ENCODE data around the gene AZIN2. TPM values are rescaled to one million over a fixed set of nuclear protein-coding genes. Genes with fewer than 3 reads are reported as not detected.
A peak's percentile ranks its signal among the peaks of the same experiment; 100 is the strongest.
"Not testable (repeated sequence)": the region's sequence is repeated elsewhere in the genome, so short reads cannot be mapped to it uniquely, and the experiment has no call there.

The AZIN2 gene
- total RNA-seq, 1 experiment from 2014 or later: 3.9 TPM

DNA sequence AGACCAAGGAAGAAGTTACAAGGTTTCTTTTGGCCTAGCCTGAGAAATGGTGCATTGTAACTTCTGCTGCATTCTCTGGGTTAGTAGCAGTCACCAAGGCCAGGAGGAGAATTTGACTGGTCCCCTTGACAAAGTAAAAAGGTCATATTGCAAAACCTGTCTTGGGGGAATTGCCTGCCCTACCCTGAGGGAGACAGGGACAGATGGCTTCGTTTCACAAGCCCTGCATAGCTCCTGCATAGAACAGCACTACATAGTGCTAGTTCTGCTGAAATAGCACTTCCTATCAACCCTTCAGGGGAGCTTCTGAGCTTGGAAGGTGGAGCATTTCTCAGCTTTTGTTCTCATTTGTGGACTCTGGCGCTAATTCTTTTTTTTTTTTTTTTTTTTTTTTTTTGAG is 23.9 kb upstream of the AZIN2 start:
- DNase-seq (ENCODE audit: low spot score): no peak

- DNase-seq (ENCODE audit: low spot score): peak; percentile 92
Observed at GRCh38 chr1:33060579-33061083, 20.3 kb upstream of the AZIN2 start.

DNA sequence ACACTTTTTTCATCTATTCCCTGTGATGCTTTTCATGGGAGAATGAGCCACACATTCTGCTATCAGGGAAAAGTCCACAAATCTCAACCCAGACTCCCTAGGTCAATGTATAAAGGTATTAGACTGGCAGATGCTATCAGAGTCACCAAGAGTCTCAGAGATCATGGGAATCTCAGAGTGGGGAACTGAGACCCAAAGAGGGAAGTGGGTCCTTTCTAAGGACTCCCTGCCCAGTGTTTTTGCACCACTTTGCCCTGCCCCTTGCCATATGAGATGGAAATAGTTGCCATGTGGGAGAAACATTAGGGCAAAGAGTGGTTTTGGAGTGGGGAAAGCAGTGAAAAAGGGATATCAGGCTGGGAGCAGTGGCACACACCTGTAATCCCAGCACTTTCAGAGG is 19.1 kb upstream of the AZIN2 start:
- no peak for DNase-seq (ENCODE audit: low spot score)

DNA sequence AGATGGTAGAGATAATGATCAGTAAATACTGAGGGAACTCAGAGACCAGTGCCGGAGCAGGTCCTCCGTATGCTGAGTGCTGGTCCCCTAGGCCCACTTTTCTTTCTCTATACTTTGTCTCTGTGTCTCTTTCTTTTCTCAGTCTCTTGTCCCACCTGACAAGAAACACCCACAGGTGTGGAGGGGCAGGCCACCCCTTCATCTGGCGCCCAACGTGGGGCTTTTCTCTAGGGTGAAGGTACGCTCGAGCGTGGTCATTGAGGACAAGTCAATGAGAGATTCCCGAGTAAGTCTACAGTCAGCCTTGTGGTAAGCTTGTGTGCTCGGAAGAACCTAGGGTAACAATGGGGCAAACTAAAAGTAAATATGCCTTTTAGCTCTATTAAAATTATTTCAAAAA is 16.7 kb upstream of the AZIN2 start:
- DNase-seq (ENCODE audit: low spot score): not testable (repeated sequence)

DNA sequence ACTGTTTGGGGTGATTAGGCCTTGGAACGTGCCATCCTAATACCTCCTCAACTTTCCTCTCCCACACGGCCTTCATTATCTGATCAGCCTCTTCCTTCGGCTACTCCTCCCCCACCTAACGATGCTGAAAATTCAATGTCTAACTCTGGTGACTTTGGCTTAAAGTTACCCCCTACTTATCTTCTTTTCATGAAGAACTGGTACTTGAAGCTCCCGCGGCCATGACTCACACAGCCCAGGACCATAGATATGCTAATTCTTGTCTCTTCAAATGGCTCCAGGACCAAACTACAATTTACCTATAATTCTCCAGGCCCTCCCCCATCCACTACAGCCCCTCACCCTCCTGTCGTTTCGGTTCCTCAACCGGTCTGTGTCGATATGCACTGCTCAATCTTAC is 15.7 kb upstream of the AZIN2 start:
- no peak for DNase-seq (ENCODE audit: low spot score)

- DNase-seq (ENCODE audit: low spot score): not testable (repeated sequence)
Observed at GRCh38 chr1:33066477-33066876, 14.5 kb upstream of the AZIN2 start.

- not testable (repeated sequence) for DNase-seq (ENCODE audit: low spot score)
Observed at GRCh38 chr1:33068108-33068507, 12.8 kb upstream of the AZIN2 start.

DNA sequence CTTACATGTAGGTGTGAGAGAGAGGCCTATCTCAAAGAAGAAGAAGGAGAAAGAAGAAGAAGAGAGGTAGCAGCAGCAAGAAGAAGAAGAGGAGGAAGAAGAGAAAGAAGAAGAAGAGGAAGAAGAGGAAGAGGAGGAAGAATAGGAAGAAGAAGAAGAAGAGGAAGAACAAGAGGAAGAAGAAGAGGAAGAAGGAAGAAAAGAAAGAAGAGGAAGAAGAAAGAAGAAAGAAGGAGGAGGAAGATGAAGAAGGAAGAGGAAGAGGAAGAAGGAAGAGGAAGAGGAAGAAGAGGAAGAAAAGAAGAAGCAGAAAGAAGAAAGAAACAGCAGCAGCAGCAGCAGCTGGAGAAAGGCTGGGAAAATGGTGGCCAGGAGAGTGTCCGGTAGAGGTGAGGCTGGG is 10.3 kb upstream of the AZIN2 start:
- no peak for DNase-seq (ENCODE audit: low spot score)

- DNase-seq (ENCODE audit: low spot score): no peak
Observed at GRCh38 chr1:33072707-33073106, 8.2 kb upstream of the AZIN2 start.

GRCh38 chr1:33074193-33074945 is 6.6 kb upstream of the AZIN2 start:
- DNase-seq (ENCODE audit: low spot score): no peak

- no peak for DNase-seq (ENCODE audit: low spot score)
Observed at GRCh38 chr1:33078030-33078591, 2.8 kb upstream of the AZIN2 start.

DNA sequence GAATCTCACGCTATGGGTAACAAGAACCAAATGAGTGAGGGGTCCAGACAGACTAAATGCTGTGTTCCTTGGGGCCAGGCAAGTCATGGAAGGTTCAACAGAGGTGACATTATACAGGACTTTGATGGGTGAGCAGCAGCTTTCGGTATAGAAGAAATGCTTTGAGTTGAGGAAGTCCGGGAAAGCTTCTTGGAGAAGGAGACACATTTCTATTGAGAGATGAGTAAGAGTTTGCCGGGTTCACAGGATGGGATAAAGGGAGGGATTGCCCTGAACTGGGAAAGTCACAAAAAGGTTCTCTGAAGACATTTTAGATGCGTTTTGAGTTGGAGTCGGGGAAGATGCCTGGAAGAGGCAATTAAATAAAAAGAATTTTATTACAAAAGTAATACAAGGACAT is 580 bp upstream of the AZIN2 start:
- no peak for DNase-seq (ENCODE audit: low spot score)

DNA sequence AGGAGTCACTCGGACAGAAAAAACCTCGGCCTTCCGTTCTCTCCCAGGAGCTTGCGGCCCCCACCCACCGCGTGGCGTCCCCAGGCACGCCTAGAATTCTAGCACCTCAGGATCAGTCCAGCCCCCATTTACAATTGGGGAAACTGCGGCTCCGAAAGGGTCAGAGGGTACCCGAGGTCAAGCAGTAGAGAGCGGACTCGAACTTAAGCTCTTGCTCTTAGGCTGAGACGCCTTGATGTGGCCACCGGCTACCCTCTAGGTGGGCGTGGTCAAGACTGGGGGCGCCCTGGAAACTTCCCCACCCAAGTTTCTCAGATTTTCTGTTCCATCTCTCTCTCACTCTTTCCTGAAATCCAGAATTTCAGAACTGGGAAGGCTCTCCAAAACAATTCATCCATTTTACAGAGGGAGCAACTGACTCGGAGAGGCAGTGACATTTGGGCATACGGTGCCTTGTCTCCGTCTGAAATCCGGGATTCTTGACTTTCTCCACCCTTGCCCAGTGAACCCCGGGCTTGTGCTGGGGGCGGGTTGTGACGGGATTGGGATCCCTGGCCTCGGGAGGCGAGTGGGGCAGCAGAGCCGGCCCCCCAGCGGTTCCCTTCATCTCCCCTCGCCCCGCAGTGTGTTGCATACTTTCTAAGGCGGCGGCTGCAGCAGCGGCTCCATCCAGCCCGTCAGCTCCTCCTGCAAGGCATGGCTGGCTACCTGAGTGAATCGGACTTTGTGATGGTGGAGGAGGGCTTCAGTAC is 777 bp downstream of the AZIN2 start:
- DNase-seq (ENCODE audit: low spot score): no peak

- DNase-seq (ENCODE audit: low spot score): no peak
Observed at GRCh38 chr1:33082575-33083108, 1.7 kb downstream of the AZIN2 start.

DNA sequence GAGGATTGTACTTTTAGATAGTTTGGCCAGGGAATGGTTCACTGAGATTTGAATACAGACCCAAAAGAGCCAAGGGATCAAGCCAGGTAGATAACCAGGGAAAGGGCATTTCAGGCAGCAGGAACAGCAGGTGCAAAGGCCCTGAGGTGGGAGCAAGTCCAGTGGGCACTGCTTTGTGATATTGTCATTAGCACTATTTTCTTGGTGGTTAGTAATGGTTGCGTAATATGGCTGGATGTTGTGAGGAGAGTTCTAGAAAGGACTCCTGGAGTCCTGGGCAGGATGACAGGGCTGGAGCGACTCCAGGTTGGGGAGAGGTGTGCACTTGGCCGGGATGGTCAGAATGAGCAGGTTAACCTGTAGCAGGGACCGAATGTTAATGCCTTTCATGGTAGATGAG is 4.4 kb downstream of the AZIN2 start:
- DNase-seq (ENCODE audit: low spot score): no peak

- DNase-seq (ENCODE audit: low spot score): peak; percentile 67
Observed at GRCh38 chr1:33086384-33086850, 5.5 kb downstream of the AZIN2 start.

GRCh38 chr1:33087677-33088076 is 6.7 kb downstream of the AZIN2 start:
- no peak for DNase-seq (ENCODE audit: low spot score)

DNA sequence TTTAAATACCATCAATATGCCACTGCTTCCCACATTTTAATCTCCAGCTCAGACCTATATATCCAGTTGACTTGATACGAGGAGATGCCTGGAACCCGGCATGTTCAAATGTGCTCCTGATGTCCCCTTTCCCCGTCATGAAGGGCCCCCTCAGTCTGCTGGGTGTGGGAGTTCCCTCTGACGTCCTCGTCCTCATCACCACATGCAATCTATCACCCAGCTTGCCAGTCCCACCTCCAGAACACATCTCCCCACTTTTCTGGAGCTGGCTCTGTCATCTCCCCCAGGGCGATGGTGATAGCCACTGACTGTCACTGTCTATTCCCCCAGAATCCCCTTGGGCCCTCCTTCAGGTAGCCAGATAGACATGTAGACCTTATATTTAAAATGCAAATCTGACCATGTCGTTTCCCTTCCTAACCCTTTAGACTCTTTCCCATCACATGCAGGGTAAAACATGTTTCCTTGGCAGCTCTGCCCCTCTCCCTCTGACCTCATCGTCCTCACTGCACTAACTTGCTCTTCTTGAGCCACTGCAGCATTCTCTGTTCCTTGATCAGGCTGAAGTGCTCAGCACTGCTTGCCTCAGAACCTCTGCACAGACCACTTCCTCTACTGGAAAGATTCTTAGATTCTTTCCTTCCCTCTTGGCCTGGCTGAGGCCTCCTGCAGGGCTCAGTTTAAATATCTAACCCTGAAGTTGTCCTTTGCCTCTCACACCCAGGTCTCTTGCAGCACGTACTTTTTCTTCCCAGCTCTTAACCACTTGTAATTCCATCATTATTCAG is 7.4 kb downstream of the AZIN2 start:
- no peak for DNase-seq (ENCODE audit: low spot score)

DNA sequence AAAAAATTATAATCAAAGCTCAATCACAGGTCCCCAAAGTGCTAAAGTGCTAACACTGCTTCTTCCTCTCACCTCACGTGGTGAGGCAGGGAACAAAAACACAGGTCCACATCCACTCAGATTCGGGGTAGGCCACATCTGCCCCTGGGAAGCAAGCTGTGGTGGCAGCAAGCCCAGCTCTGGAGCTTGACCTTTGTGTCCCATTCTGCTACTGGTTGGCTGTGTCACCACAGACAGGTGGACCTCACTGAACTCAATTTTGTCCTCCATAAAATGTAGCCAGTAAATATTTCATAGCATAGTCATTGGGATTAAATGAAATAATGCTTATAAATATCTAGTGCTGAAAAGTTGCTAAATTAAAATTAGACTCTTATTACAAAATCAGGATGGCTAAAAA is 8.5 kb downstream of the AZIN2 start:
- DNase-seq (ENCODE audit: low spot score): no peak

DNA sequence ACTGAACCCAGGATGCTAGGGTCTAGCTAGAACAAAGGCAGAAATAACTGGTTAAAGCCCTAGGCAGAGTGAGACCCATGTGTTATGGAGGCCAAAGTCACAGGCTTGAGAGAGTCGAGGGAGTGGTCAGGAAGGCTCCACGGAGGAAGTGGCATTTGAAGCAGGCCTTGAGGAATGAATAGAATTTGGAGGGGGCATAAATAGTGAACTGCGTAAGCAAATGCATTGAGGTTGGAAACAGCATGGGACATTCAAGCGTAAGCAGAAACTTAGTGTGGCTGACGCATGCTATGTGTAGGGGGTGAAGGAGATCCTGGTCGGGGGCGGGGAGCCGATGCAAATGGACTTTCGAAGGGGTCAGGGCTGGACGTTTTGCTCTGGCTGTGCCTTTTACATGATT is 11.5 kb downstream of the AZIN2 start:
- no peak for DNase-seq (ENCODE audit: low spot score)

DNA sequence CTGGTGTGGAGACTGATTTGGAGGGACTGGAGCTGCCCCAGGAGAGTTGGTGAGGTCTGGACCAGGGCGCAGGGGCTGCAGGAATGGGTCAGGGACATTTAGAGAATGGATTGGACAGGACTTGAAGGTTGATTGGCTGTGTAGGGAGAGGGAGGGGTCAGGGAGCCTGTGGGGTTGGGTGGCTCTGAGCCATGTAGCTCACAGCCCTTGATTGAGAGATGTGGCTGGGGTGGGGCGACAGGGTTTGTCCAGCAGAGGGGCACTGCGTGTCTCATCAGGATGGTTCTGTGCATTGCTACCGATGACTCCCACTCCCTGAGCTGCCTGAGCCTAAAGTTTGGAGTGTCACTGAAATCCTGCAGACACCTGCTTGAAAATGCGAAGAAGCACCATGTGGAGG is 12.1 kb downstream of the AZIN2 start:
- no peak for DNase-seq (ENCODE audit: low spot score)

GRCh38 chr1:33094486-33094885 is 13.5 kb downstream of the AZIN2 start:
- no peak for DNase-seq (ENCODE audit: low spot score)

All from H4 (cell line).